ENCODE data around the gene CYP4F12.

Gene CYP4F12

GRCh38 chr19:15715642-15716041 lies 42.8 kb downstream of the CYP4F12 start:
- DNase-seq, result no peak

GRCh38 chr19:15717809-15718208 lies 44.9 kb downstream of the CYP4F12 start:
- DNase-seq, result no peak

GRCh38 chr19:15721268-15721667 lies 48.4 kb downstream of the CYP4F12 start:
- DNase-seq, result no peak

- DNase-seq, result no peak
Measured at GRCh38 chr19:15722956-15723355, 50.1 kb downstream of the CYP4F12 start.

- no peak for DNase-seq
Measured at GRCh38 chr19:15727724-15728123, 54.8 kb downstream of the CYP4F12 start, which contains the start of gene OR10H2. Gene OR10H2, plus strand, starts transcription at chr19:15728024. Its CDS starts 20 bp downstream, at chr19:15728044.

- DNase-seq, result no peak
Measured at GRCh38 chr19:15730538-15730937, 57.7 kb downstream of the CYP4F12 start.

GRCh38 chr19:15732388-15732787 lies 59.5 kb downstream of the CYP4F12 start:
- DNase-seq, result no peak

GRCh38 chr19:15733895-15734294 lies 61.0 kb downstream of the CYP4F12 start:
- DNase-seq, result no peak

- DNase-seq, result no peak
Measured at GRCh38 chr19:15737722-15738121, 64.8 kb downstream of the CYP4F12 start, which contains the start of gene OR10H3. Gene OR10H3, plus strand, starts transcription at chr19:15737985. Its CDS starts 3,408 bp downstream, at chr19:15741393.

- no peak for DNase-seq
Measured at GRCh38 chr19:15740785-15741184, 67.9 kb downstream of the CYP4F12 start.

Measured in CD4-positive, alpha-beta T cell treated with Interleukin-1 beta for 1 hour (primary cell).